Activated CD8-positive, alpha-beta memory T cell treated with anti-CD3 and anti-CD28 coated beads, Interleukin-2, amount 50 U/mL, for 4 hours (primary cell): ENCODE measurements around the gene RBBP7.
"Not testable (repeated sequence)": the region's sequence is repeated elsewhere in the genome, so short reads cannot be mapped to it uniquely, and the experiment has no call there.

Experiments used
- DNase-seq: peaks from one replicate; pipeline ENCODE4 v3.0.0-alpha.2; 2020

Gene RBBP7

GRCh38 chrX:16862829-16863228, 7.3 kb downstream of the RBBP7 start:
- no peak for DNase-seq

- no peak for DNase-seq
These were observed 13.4 kb downstream of the RBBP7 start for GRCh38 chrX:16856744-16857143.

- not testable (repeated sequence) for DNase-seq
These were observed 14.1 kb downstream of the RBBP7 start for GRCh38 chrX:16856076-16856404.

GRCh38 chrX:16855363-16856075, 14.6 kb downstream of the RBBP7 start:
- DNase-seq = no peak

GRCh38 chrX:16853537-16853936, 16.6 kb downstream of the RBBP7 start:
- DNase-seq = no peak

GRCh38 chrX:16852617-16853179, 17.5 kb downstream of the RBBP7 start:
- no peak for DNase-seq

- DNase-seq = no peak
These were observed 18.3 kb downstream of the RBBP7 start for GRCh38 chrX:16851827-16852226.

- no peak for DNase-seq
These were observed 18.7 kb downstream of the RBBP7 start for GRCh38 chrX:16851421-16851820.

GRCh38 chrX:16848541-16848940, 21.6 kb downstream of the RBBP7 start:
- DNase-seq = no peak

GRCh38 chrX:16845686-16846085, 24.5 kb downstream of the RBBP7 start:
- DNase-seq = no peak

- no peak for DNase-seq
These were observed 26.8 kb downstream of the RBBP7 start for GRCh38 chrX:16843208-16843909.

GRCh38 chrX:16842684-16843083, 27.5 kb downstream of the RBBP7 start:
- no peak for DNase-seq

GRCh38 chrX:16839852-16840460, 30.2 kb downstream of the RBBP7 start:
- DNase-seq = no peak

- DNase-seq = no peak
These were observed 30.8 kb downstream of the RBBP7 start for GRCh38 chrX:16839219-16839851.

- no peak for DNase-seq
These were observed 31.7 kb downstream of the RBBP7 start for GRCh38 chrX:16838202-16839066.

- DNase-seq = no peak
These were observed 33.8 kb downstream of the RBBP7 start for GRCh38 chrX:16836371-16836770.

GRCh38 chrX:16834806-16835205, 35.4 kb downstream of the RBBP7 start:
- DNase-seq = no peak

GRCh38 chrX:16832301-16832700, 37.9 kb downstream of the RBBP7 start:
- DNase-seq = no peak

GRCh38 chrX:16828124-16828908, 41.8 kb downstream of the RBBP7 start:
- no peak for DNase-seq

- DNase-seq = no peak
These were observed 42.9 kb downstream of the RBBP7 start for GRCh38 chrX:16827225-16827624.

- DNase-seq = no peak
These were observed 44.0 kb downstream of the RBBP7 start for GRCh38 chrX:16826207-16826606.
